ENCODE measurements around the gene PRPSAP2. TPM values are rescaled to one million over a fixed set of nuclear protein-coding genes. Genes with fewer than 3 reads are reported as not detected.
"Not testable (repeated sequence)": the region's sequence is repeated elsewhere in the genome, so short reads cannot be mapped to it uniquely, and the experiment has no call there.

Gene PRPSAP2, protein sequence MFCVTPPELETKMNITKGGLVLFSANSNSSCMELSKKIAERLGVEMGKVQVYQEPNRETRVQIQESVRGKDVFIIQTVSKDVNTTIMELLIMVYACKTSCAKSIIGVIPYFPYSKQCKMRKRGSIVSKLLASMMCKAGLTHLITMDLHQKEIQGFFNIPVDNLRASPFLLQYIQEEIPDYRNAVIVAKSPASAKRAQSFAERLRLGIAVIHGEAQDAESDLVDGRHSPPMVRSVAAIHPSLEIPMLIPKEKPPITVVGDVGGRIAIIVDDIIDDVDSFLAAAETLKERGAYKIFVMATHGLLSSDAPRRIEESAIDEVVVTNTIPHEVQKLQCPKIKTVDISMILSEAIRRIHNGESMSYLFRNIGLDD
- 10 to 100 TPM; 19.2 to 29.1 (median 22.3) TPM for total RNA-seq

DNA sequence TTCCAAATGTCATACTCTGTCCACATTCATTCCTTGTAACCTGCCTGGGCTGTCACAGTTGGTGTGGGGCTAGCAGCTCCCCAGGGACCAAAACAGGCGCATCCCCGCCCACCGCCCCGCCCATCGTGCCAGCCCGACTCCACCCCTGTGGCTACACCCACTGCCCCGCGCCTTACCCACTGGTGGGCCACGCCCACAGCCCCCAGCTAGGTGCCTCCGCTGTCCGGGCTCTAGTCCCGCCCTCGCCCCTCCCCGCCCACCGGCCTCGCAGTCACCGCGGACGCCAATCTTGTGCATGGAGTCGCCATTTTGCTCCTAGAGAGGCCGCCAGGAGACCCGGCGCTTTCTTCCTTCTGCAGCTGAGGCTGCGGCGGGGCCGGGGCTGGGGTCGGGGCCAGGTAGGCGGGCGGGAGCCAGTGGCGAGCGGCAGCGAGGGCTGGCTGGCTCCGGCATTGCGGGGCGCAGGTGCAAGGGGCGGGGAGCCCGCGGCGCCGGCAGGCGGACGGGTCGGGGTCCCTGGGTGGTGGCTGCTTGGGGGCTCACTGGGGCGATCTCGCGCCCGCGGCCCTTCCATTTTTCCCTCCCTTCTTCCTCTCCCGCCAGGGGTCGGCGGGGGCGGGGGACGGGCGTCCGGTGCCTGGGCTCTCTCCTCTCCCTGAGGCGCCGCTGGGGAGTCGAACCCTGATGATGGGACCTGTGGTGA is at the start of gene PRPSAP2:
PRPSAP2 (plus strand) TSS at position 268 of the 703 bp plus-strand sequence. CDS start 7,703 bp downstream, outside the sequence.
- no peaks in the 10 kb centered on the region for H3K9me3 ChIP-seq
- peak; percentile 52 to 79 for TF ChIP-seq POLR2AphosphoS5 (IDR thresholded peaks at IDR 0.05)
- TF ChIP-seq POLR2A (IDR thresholded peaks at IDR 0.05; ENCODE audit: low read depth) = no peak
- peak within 1 kb of the TSS; percentile 95 to 99 (median 98) for H3K27ac ChIP-seq (replicated peaks in 1 of 4)
- peak within 1 kb of the TSS; percentile 93 to 100 (median 100) for H3K4me3 ChIP-seq
- under 1% methylated on average over 18 of the region's 58 CpGs for WGBS
- H3K27me3 ChIP-seq = no peaks in the 10 kb centered on the region
- H3K4me1 ChIP-seq = peaks cover 18 to 44% (median 39%) of the 10 kb centered on the region in 4 donors
- no peaks in the 10 kb centered on the region for H3K36me3 ChIP-seq
- intact Hi-C loops (cut with DNase I) = no loop called here
- DNase-seq (ENCODE audit: extremely low spot score) = peak; percentile 99

DNA sequence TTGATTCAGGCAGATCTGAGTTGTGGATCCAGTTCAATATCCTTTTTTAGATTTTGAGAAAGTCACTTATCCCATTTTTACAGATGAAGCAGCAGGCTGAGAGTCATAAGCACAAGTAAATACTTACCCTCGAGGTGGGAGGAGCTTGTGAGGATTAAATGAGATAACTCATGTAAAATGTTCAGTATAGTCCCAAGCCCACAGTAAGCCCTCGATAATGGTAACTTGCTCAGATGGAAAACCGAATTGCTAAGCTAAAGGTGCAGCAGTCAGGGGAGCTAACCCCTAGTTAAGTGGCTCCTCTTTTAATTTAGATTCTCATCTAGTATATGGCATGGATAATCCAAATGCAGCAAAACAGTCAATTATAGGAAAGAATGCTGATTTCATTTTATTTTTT is 42.0 kb upstream of the PRPSAP2 start:
- H3K36me3 ChIP-seq; intact Hi-C loops (cut with DNase I); H3K27ac ChIP-seq (replicated peaks in 1 of 4); H3K9me3 ChIP-seq; H3K4me3 ChIP-seq; H3K4me1 ChIP-seq; DNase-seq (ENCODE audit: extremely low spot score); H3K27me3 ChIP-seq: not testable (repeated sequence)
- 74% methylated on average over 3 of the region's 3 CpGs for WGBS

DNA sequence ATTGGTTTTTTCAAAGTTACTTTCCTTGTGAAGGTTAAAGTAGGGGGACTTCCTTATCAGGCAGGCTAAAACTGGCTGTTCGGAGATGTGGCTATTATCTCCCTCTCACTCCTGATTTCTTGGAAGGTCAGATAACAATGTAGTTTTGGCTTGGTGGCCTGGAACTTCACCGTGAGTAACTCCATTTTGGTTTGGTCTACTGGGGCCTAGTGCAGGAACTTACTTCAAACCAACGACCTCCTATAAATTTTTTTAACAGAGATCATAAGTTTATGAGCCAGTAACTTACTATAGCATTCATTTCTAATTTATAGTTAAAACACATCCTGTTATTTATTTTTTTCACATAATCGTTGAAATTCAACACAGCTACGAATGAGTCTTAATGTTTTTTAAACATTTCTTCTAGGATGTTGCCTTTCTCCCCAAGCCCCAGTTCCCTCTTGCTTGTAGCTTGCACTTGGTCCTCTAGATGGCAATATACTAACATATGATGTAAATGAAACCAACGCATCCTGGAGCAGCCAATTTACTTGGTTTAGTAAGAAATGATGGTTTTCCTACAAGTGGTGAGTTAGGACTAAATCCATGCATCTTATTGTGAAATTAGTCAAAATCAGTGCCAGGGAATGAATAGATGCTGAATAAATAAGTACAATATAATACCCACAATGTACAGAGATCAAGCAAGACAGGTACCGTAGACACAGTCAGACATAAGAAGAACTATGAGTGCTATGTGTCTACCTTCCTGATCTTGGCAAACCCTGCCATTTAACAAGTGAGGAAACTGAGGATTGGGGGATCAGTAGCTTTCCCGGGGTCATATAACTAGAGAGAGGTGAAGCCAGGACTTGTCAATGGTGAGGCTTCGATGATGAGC is 41.2 kb upstream of the PRPSAP2 start:
- 45% methylated on average over 8 of the region's 9 CpGs for WGBS
- not testable (repeated sequence) for H3K27ac ChIP-seq (replicated peaks in 1 of 4)

DNA sequence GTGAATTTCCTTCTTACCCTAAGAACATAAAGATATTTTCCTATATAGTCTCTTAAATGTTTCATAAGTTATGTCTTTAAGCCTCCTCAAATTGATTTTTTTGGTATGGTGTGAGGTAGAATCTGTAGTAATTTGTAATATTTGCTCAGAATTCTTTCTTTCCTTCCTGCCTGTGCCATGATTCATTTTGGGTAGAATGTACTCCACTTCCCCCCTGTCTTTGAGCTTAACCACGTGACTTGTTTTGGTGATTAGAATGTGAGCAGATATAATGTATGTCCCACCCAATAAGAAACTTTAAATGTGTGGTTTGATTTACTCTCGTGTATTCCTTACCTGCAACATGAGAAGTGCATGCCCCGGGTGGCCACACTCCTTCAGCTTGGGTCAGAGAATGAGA is 36.5 kb upstream of the PRPSAP2 start:
- H3K27me3 ChIP-seq; intact Hi-C loops (cut with DNase I); H3K9me3 ChIP-seq; H3K4me3 ChIP-seq; H3K27ac ChIP-seq (replicated peaks in 1 of 4); DNase-seq (ENCODE audit: extremely low spot score); H3K4me1 ChIP-seq; H3K36me3 ChIP-seq: not testable (repeated sequence)
- WGBS = 76% methylated on average over 3 of the region's 3 CpGs

More for the DNA sequence above, 41.2 kb upstream of the PRPSAP2 start:
- H3K4me3 ChIP-seq; DNase-seq (ENCODE audit: extremely low spot score); H3K4me1 ChIP-seq; H3K36me3 ChIP-seq; H3K9me3 ChIP-seq; H3K27me3 ChIP-seq; intact Hi-C loops (cut with DNase I): not testable (repeated sequence)
- TF ChIP-seq, protein P1, sequence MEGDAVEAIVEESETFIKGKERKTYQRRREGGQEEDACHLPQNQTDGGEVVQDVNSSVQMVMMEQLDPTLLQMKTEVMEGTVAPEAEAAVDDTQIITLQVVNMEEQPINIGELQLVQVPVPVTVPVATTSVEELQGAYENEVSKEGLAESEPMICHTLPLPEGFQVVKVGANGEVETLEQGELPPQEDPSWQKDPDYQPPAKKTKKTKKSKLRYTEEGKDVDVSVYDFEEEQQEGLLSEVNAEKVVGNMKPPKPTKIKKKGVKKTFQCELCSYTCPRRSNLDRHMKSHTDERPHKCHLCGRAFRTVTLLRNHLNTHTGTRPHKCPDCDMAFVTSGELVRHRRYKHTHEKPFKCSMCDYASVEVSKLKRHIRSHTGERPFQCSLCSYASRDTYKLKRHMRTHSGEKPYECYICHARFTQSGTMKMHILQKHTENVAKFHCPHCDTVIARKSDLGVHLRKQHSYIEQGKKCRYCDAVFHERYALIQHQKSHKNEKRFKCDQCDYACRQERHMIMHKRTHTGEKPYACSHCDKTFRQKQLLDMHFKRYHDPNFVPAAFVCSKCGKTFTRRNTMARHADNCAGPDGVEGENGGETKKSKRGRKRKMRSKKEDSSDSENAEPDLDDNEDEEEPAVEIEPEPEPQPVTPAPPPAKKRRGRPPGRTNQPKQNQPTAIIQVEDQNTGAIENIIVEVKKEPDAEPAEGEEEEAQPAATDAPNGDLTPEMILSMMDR (IDR thresholded peaks at IDR 0.05) = peak; percentile 55 to 71 (median 61)

DNA sequence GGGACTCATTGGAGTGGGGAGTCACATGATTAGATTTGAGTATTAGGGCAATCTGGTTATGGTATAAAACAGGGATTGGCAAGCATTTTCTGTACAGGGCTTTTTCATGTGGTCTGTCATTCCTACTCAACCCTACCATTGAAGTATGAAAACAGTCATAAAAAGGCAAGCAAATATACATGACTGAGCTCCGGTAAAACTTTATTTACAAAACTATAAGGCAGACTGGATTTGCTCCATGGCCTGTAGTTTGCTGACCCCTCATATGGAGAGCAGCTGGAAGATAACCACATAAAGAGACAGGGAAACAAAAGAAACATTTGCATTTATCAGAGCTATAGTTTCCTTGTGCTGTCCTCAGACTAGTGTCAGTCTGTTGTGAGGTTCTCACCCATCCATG is 30.3 kb upstream of the PRPSAP2 start:
- H3K4me1 ChIP-seq; H3K27ac ChIP-seq (replicated peaks in 1 of 4); H3K36me3 ChIP-seq; intact Hi-C loops (cut with DNase I); H3K4me3 ChIP-seq; DNase-seq (ENCODE audit: extremely low spot score); H3K9me3 ChIP-seq; H3K27me3 ChIP-seq: not testable (repeated sequence)
- no CpG with 5 or more reads among the region's 1 CpG for WGBS

DNA sequence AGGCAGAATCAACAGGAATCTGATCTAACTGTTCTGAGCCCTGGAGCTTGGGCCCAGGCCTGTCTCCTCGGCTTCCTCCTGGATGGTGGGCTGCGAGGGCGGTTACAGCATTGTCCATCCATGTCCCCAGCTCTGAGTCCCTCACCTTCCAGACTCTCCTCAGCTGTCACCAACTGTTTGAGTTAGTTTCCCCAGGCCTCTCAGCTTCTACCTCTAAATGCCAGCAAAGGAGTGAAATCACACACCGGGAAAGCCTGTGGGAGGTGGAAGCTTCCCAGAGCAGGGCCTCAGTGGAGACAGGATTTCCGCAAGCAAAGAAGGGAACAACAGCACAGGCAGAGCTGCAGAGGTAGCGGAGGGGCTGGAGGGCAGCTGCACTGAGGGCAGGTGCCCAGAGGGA is 9.4 kb upstream of the PRPSAP2 start:
- Histone ChIP-seq H3K4me1 (no peaks in the 10 kb centered on the region), H3K9me3 (no peaks in the 10 kb centered on the region), H3K27ac (replicated peaks in 1 of 4) (no peak overlapping the region), H3K4me3 (no peak overlapping the region), H3K27me3 (no peaks in the 10 kb centered on the region), H3K36me3 (no peaks in the 10 kb centered on the region)
- intact Hi-C loops (cut with DNase I) = no loop called here
- no peak for DNase-seq (ENCODE audit: extremely low spot score)
- TF ChIP-seq POLR2AphosphoS5 (IDR thresholded peaks at IDR 0.05) = no peak
- TF ChIP-seq, protein P1 (IDR thresholded peaks at IDR 0.05) = no peak
- 94% methylated on average over 6 of the region's 6 CpGs for WGBS
